Stimulated activated CD4-positive, alpha-beta T cell treated with anti-CD3 and anti-CD28 coated beads, Interleukin-12 subunit alpha, Interleukin-12 subunit beta, amount 100 ng/mL, for 24 hours (primary cell): ENCODE measurements around the gene AMBRA1.

Experiments
- DNase-seq, 2 experiments: peaks; one replicate each; pipeline ENCODE4 v3.0.0-alpha.2; 2020; ENCODE audit warnings: low read depth in 2 of 2

The AMBRA1 gene

GRCh38 chr11:46475926-46476545, 117.8 kb downstream of the AMBRA1 start:
- no peak for DNase-seq

- DNase-seq: no peak
Observed at GRCh38 chr11:46475051-46475925, 118.5 kb downstream of the AMBRA1 start.

GRCh38 chr11:46472662-46472994, 121.2 kb downstream of the AMBRA1 start:
- DNase-seq: no peak

DNA sequence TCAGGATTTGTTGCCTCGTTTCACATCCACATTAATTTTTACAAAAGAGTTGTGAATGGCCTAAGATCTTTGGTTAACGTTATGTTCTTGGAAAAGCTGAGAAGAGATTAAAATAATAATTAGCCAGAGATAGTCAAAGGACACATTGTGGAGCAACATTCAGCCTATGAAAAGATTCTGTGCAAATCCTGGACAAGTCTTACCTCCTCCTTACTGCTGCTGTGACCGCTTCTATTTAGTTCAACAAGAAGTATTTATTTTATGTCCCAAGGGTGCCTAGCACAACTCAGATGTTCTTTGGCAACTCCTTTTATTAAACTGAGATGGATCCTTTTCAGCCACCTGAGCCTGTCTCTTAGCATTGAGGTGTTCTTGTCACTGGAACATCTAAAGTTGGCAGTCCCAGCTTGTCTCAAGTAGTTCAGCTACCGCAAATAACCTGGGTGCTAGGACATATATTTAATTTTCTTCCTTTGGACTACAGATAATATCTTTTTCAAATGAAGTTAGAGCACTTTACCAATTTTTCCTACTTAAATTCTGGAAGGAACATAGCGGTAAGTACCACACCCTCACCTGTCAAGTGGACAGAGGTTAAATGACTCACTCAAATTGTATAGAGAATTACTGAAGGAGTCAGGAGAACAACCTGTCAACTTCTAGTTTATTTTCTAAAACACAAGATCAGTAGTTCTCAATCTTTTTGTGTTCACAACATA, 121.7 kb downstream of the AMBRA1 start:
- no peak for DNase-seq

GRCh38 chr11:46469926-46470325, 123.9 kb downstream of the AMBRA1 start:
- DNase-seq: no peak

DNA sequence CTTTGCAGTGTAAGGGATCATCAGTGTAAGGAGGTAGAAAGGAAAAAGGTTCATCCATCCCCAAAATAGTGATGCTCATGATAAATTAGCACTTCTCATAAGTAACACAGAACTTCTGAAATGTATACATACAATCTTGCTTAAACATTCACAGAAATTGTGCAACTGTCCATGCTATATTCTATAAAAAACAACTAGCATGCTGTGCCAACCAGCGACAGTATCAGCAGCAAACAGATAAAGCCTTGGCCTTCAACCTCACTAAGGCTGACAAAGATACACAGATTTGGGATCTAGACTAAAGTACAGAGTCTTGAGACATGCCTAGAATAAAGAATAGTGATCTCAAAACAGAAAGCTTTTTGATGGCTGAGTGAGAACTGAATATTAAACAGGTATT, 128.1 kb downstream of the AMBRA1 start:
- no peak for DNase-seq

DNA sequence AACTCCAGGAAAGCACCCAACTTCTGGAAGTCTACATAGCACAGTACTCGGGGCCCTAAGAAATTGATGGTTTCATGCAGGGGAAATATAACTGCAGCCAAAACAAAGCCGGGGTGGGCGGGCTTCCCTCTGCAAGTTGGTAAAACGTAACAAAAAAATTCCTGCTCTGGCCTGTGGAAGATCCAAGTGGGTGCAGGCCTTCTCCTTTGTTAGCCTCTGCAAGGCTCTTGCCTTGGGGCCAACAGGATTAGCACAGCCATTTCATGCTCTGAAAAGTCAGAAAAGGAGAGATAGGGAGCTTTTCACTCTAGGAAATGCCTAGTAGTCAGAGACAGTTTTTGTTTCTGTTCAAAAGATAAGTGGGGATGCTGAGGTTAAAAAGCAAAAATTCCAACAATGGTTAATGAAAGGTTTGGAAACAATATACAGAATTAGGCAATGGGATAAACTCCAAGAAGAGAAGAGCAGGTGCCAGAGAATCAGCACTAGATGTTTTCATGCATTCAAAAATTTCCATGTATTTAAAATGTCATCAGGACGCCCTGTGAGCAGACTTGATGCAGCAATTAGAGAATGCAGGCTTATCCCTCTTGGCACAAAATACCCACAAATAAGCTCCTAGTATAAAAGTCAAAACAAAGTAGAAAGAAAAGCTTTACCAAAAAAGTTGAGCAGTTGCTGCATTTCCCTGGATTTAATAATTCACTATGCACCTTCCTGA, 130.0 kb downstream of the AMBRA1 start:
- DNase-seq: no peak

DNA sequence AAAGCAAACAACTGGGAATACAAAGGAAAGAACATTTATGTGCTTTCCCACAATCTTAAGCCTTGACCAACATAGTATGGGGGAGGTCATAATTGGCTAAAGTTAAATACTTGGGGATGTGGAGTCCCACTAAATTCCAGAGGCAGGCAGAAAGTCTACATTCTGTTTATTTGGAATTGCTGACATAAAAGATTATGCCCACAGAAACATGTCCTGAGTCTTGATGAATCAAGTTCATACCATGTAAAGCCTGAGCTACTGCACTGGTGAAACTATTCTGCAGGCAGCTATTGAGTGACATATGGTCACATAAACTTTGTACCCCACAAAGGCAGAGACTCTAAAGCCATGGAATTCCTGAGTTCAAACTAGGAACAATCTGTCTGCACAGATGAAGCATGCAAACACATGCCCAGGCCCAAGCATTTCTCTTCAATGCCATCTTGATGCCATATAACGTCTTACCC, 132.3 kb downstream of the AMBRA1 start:
- DNase-seq: no peak

- DNase-seq: no peak
Observed at GRCh38 chr11:46458491-46458890, 135.3 kb downstream of the AMBRA1 start.

DNA sequence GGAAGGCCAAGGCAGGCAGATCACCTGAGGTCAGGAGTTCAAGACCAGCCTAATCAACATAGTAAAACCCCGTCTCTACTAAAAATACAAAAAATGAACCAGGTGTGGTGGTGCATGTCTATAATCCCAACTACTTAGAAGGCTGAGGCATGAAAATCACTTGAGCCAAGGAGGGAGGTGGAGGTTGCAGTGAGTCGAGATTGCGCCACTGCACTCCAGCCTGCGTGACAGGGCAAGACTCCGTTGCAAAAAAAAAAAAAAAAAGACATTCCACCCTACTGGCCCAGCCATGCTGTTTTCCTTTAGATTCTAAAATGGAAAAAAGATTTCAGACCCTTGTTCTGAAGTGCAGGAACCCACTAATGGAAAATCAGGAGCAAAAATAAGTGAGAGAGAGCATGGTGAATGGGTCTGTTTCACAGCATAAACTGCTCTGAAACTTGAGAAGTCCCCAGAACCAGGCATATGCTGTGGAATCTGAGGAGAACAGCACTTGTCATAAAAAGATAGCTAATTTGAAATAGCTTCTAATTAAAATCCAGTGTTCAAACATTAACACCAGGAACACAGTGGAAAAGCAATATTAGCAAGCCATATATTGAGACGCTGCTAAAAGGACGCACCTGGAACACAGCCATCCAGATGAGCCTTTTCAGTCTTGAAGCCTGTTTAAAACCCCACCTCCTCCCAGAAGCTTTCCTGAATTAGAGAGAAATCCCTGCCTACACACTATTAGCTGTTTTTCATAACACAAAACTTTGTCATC, 136.0 kb downstream of the AMBRA1 start:
- no peak for DNase-seq

GRCh38 chr11:46457021-46457420, 136.8 kb downstream of the AMBRA1 start:
- DNase-seq: no peak

DNA sequence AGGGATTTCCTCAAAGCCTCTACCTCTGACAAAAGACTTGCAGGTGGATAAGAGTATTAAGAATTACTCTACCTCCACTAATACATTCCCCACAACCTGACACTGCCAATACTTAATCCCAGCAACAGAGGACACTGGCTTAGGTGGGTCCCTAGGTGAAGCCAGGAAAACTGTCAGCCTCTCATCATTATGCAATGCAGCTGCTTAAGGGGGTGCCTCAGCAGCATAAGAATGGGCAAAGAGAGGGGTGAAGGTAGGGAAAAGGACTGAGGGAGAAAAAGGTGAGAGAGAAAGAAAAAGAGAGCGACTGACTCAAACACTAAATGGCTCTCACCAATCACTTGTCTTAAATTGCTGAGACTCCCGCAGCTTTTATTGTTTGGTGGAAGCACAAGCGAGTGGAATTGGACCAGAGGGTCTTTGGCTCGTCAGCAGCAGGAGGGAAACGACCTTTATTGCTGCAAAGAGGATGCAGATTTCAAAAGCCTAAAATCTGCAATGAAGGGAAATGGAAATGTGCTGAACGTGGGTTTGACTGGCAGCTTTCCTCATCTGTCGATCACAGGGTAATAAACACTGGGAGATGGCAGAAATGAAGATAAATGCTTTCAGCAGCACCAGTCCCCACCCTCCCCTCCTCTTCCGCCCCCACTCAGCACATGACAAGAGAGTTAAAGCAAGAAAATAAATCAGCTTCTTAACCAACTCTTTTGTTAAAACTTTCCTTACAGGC, 137.4 kb downstream of the AMBRA1 start:
- DNase-seq: no peak

GRCh38 chr11:46455834-46456233, 138.0 kb downstream of the AMBRA1 start:
- DNase-seq: no peak

DNA sequence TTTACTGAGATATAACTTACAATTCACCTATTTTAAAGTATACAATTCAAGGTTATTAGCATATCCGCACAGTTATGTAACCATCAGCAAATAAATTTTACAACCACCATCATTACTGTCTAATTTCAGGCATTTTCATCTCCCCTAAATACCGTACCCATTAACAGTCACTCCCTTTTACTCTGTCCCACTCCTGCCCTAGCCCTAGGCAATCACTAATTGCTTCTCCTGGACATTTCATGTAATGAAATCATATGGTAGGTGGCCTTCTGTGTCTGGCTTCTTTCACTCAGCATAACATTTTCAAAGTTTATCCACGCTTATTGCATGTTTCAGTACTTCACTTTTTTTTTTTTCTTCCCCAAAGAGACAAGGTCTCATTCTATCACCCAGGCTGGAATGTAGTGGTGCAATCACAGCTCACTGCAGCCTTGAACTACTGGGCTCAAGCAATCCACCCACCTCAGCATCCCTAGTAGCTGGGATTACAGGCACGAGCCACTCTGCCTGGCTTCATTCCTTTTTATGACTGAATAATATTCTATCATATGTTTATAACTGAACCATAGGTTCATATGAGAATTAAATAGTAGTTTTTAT, 140.8 kb downstream of the AMBRA1 start:
- DNase-seq: no peak

GRCh38 chr11:46451759-46452158, 142.1 kb downstream of the AMBRA1 start:
- no peak for DNase-seq

DNA sequence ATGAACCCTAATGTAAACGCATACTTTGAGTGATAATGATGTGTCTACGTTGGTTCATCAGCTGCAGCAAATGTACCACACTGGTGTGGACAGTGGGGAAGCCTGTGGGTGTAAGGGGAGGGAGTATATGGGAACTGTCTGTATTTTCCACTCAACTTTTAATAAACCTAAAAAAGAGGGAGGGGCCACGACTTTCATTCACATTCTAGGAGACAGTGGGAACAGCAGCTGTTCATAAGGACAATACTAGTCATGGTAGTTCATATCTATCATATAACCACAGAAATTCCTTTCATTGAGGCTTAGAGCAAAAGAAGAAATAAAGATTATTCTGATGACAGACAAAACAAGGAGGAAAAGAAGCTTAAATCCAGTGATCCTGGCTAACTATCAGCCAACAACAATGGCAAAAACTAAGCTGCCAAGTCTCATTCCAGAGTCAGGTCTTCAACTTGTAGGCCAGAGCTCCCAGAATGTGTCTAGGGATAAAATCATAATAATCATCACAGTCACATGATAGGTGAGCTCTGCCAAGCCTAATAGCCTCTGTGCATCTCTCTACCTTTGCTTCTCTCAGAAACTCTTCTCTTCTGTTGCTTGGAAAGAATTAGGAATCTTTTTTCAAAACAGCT, 142.9 kb downstream of the AMBRA1 start:
- DNase-seq: no peak

GRCh38 chr11:46447544-46447943, 146.3 kb downstream of the AMBRA1 start:
- DNase-seq: no peak

- no peak for DNase-seq
Observed at GRCh38 chr11:46445920-46446771, 147.7 kb downstream of the AMBRA1 start.
